Hindlimb muscle (tissue), 1 donor: Measurements from ENCODE around the gene SOWAHC. TPM values are rescaled to one million over a fixed set of nuclear protein-coding genes. Genes with fewer than 3 reads are reported as not detected.

Source experiments
- DNase-seq: peaks from one replicate; pipeline ENCODE4 v3.0.0-alpha.2; 2013
- polyA plus RNA-seq: library from polyadenylated mRNA; unstranded; fragments of 120-200 nt; gene quantifications from one replicate; pipeline ENCODE4 v1.2.1, GENCODE V29; 2013; ENCODE audit not compliant: insufficient read length

The SOWAHC gene
- polyA plus RNA-seq, 1 donor: 6.5 TPM

DNA sequence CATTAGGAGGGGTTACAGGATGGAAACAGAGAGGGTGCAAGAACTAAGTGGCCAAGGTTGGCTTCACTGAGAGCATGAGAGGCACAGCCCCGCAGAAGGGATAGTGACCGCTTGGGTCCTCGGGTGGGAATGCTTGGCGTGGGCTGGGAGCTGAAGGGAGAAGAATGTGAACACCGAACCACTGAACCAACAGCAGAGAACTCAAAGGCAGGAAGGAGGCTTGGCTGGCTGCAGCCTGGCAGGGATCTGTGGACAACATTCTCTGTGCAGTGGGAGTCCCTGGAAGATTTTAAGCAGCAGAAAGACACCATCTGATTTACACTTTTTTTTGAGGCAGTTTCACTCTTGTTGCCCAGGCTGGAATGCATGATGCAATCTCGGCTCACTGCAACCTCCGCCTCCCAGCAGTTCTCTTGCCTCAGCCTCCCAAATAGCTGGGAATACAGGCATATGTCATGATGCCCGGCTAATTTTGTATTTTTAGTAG is 33.9 kb downstream of the SOWAHC start:
- no peak for DNase-seq

DNA sequence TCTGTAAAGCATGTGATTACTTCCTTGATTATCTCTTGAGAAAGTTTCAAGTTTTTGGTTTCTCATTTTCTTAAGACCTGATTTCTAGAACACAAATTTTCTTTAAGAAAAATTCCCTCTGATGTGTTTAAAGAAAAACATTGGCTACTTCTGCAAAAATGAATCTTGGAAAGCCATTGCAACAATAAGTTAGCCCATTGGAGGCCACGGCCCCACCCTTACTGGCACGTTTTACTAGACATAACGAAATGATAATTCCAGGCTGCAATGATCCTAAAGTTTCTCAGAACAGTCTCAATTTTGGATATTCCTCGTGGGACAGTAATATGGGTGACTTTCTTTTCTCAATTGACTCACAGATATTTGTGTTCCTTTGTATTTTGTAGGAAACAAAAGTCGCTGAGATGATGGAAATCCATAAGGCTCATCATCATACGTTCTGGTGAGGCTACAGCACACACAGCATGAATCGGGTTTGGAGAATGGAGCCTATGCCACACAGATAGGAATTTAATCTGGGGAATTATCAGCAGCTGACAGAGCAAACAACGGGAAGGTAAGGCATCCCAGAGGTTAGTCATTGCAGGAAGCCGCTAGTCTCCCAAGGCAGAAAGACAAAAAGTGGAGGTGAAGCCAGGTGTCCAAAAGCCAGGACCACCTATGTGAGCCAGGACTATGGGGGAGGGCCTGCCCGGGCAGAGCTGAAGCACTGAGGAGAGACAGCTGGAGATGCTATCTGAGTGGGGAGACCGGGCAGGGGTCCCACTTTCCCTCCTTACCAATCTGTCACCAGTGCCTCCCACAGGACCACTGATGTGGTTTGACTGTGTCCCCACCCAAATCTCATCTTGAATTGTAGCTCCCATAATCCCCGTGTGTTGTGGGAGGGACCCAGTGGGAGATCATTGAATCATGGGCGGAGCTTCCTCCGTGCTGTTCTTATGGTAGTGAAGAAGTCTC is 35.9 kb downstream of the SOWAHC start:
- DNase-seq: no peak

DNA sequence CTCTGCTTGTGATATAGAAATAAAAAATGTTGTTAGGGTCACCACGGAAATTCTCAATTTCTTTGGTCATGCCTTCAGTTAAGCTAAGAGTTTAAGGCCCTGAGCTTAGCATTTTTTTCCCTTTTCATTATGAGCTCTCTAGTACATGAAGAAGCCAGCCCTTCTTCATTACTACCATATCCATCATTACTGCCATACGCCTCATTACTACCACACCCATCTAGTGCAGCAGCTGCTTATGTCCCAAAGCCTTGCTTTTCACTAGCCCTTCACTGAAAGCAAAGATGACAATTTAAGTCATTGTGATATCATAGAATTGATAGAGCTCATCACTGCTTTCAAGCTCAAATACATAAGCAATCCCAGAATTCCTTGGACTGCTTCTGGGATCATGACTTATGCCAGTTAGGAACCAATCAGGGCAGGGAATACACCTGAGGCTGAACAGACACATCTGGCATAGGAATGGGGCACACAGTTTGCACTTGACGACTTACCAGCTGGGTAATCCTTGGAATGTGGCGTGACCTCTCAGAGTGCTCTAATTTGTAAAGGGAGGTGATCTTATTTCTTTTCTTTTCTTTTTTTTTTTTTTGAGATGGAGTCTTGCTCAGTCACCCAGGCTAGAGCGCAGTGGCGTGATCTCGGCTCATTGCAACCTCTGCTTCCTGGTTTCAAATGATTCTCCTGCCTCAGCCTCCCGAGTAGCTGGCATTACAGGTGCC is 40.3 kb downstream of the SOWAHC start:
- no peak for DNase-seq

DNA sequence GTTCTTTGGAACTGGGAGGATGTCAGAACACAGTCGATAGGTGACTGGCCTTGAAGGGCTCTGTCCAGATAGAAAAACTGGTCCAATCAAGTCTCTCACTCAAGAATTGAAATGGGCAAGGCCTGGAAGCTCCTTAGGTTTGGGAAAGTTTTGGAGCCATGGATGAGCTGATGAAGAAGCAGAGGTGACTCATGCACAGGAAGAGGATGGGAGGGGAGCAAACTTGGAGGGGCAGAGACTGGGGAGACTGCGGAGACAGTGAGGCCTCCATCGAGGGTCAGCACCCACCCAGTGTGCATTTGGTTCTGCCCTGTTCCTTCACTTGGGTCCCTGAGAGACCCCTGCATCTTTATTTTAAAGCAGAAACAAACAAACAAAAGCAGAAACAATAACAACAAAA is 41.1 kb downstream of the SOWAHC start:
- no peak for DNase-seq

DNA sequence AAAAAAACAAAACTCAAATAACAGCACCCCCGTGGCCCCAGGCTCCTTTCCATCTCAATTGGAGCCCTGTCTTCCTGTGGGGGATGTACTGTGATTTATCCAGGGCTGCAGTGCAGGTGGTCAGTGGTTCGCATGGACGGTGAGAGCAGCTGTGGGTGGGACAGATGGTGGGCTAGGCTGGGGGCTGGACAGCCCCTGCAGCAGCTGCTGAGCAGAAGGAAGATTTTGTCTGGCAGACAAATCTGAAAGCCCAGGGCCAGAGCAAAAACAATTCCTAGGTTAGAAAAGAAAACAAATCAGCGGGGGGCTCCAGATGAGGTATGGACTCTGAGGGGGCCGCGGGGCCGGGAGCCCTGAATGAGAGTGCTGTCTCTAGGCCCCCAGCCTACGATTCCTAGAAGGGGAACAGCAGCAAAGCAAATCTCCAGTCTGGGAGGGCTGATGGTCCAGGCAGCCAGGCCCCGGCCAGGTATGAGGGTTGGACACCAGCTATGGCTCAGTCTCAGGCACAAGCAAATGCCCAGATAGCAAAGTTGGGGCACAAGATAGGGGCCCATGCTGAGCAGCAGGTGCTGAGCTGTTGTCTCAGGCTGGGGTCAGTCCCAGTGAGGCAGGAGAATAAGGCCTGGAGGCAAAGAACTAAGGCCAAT is 45.4 kb downstream of the SOWAHC start:
- DNase-seq: no peak

DNA sequence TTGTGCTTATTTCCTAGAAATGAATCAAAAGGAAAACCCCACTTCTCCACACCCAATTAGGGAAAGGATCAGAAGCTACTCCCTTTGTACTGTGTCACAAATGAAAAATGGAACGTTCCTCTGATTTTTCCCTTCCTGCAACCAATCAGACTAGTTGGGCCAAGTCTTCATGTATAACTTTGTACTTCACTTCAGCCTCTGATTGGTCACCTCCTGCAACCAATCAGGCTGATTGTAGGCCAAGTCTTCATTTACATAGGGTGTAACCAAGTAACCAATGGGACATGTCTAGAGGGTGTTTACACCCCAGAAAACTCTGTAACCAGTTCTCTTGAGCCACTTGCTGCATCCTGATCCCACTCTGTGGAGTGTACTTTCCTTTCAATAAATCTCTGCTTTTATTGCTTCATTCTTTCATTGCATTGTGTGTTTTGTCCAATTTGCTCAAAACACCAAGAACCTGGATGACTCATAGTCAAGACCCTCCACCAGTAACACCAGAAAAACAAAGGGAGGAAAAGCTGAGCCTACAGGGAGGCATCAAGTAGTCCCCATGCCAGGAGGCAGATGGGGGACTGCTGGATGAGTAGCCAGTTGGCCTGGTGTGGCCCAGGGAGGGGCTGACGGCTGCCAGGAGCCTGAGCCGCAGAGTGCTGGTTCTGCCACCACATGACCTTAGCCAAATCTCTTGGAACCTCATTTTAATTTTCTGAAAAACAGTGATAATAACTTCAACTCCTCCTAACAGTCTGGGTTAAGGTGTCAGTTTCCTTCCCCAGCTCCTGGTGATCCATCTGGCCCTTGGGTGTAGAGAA is 46.1 kb downstream of the SOWAHC start:
- DNase-seq: no peak

DNA sequence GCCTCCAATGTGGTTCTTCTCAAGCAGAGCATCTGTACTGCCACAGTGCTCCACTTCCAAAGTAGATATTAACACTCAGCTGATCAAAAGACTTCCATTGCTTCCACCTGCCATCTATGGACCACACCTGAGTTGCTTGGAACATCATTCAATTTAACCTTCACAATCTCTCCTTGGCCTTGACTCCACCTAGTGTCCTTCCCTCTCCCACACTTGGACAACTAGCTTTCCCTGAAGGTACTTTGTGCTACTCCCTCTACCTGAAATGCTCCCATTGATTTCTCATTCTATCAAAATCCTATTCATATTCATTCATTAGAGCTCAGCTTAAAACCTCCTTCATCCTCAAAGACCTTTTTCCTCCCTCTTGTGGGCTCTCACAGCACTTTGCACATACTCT is 48.7 kb downstream of the SOWAHC start:
- DNase-seq: no peak

DNA sequence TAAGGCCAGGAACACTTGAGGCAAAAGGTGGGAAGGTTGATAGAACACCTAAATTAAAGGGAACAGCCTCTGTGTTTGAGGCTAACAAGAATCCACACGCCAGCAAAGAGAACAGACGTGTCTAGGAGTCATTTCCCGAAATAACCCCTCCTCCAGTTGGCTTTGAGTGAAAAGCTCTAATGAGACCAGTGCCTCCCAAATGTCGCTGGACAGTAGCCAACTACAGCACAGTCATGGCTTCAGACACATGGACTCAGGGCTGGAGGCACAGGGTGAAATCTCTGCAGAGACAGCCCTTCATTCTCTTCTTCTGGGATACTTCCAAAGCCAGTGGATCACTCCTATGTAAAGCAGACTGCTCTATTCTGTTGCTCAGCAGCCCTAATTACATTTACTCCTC is 49.6 kb downstream of the SOWAHC start:
- DNase-seq: peak; percentile 45

DNA sequence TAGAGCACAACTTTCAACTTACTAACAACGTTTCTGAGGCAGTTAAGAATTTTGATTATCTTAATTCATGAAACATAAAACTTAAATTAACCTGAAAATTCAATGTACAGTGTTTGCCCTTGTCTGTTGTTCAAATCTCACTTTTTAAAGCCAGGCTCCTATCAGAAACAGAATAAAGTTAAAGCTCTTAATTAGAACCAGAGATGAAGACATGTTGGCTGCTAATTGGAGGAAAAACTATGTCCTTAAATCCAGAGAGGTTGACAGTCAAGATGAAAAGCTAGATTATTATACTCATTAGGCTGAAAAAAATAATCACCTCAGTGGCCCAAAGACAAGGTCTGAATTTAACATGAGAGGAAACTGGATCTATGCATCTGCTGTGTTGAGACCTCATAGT is 52.3 kb downstream of the SOWAHC start:
- no peak for DNase-seq

Other genes with a start within 250 kb of the SOWAHC start
- 74.4 TPM for gene SEPTIN10, start 398 bp upstream of the SOWAHC start, polyA plus RNA-seq
- gene RGPD5, start 179.9 kb downstream of the SOWAHC start, polyA plus RNA-seq: 29.9 TPM